Measurements from ENCODE around the gene PPP1R13L.

DNA sequence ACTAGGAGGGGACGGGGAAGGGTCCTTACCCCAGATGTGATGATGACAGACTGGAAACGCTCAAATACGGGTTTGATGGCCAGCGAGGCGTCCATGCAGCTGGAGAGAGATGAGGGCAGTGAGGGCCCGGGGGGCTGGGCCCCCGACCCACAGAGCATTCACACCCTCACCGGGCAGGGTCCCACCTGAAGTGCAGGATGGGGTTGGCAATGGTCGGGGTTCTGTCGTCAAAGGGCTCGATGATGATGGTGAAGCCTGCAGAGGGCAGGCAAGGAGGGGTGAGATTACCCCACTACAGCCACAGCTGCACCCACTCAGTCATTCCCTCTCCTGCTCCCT, 47.5 kb downstream of the PPP1R13L start:
- TF ChIP-seq SUZ12 (IDR thresholded peaks at IDR 0.05) (no peak), BHLHE40 (IDR thresholded peaks at IDR 0.05; ENCODE audit: borderline replicate concordance) (no peak), LEF1 (IDR thresholded peaks at IDR 0.05; ENCODE audit: borderline replicate concordance) (no peak), FOXA1 (IDR thresholded peaks at IDR 0.05) (no peak), SP1 (IDR thresholded peaks at IDR 0.05) (no peak), CTBP1 (IDR thresholded peaks at IDR 0.05; ENCODE audit: borderline replicate concordance) (no peak), HDGF (IDR thresholded peaks at IDR 0.05; ENCODE audit: borderline replicate concordance) (no peak), ARNT (IDR thresholded peaks at IDR 0.05) (no peak)
